Measurements from ENCODE around the gene APCDD1L.
"Not testable (repeated sequence)": the region's sequence is repeated elsewhere in the genome, so short reads cannot be mapped to it uniquely, and the experiment has no call there.

APCDD1L gene

DNA sequence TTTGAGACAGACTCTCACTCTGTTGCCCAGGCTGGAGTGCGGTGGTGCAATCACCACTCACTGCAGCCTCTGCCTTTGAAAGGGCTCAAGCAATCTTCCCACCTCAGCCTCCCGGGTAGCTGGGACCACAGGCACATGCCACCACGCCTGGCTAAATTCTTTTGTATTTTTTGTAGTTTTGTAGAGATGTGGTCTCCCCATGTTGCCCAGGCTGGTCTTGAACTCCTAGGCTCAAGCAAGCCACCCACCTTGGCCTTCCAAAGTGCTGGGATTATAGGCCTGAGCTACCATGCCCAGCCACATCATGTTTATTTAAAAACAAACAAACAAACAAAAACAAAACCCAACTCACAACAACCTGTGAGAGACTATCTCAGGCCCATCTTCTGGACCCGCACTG lies 29.7 kb upstream of the APCDD1L start:
- no peak for DNase-seq

DNA sequence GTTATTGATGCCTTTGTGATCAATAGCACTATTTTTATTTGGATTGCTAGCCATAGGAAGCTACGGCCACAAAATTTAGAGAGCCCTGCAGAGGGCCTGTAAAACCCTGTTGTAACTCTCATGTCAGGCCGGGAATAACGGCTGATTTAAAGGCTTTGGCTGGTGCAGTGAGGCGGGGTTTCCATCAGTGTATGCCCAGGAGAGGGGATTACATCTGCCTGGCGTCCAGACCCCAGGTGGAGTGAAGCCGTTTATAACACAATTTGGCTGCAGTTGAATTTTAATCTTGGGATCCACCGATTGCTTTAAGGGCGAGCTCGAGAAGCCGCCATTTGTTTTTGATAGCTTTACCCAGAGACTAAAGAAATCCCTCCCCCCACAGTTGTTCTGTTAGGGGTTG lies 29.1 kb upstream of the APCDD1L start:
- DNase-seq, result no peak

DNA sequence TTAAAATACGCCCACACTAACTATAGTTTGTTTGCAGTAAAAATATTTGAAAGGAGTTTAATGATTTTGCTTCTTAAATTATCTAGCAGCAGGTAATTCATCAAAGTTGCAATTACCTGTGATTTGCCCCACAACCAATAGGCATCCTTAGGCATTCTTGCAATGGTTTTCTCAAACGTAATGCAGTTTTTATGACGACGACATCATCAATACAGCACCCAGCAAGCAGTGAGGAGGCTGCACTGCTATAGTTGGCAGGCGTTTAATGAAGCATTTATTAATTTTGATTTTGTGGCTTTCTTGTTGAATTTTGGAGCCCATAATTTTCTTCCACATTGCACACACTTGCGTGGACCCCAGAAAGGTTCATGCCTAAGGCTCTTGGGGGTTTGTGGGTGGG lies 28.1 kb upstream of the APCDD1L start:
- DNase-seq, result no peak

GRCh38 chr20:58542411-58543095 lies 27.4 kb upstream of the APCDD1L start:
- DNase-seq, result peak; percentile 31

GRCh38 chr20:58542034-58542410 lies 26.8 kb upstream of the APCDD1L start:
- DNase-seq, result not testable (repeated sequence)

DNA sequence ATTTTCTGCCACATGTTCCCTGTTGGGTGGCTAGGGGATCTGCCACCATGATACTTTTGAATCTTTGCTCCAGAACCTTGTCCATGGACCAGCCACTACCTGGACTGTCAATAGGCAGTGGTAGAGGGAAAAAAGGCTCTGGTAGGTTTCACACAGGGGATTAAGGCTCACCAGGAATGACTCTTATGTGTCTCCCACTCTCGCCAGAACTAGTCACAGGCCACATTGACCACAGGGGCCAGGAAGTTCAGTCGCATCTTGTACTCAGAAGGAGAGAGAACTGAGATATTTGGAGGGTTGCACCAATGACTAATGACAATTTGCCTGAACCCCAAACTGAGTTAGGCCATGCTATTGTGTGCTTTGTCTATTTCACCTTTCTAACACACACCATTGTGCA lies 23.6 kb upstream of the APCDD1L start:
- no peak for DNase-seq

DNA sequence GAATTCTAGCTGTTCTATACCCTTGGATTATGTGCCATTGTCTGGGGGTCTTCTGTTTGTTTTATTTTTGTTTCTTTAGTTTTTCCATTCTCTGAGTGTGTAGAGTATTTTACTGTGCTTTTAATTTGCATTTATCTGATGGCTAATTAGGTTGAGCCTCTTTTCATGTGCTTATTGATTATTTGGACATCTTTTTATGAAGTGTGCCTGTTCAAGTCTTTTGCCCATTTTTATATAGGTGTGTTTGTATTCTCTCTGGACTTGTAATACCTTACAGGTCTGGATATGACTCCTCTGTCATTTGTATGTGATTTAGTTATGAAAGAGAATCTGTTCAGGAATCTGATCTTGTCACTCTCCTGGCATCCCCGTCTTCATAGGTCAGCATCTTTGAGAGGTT lies 22.6 kb upstream of the APCDD1L start:
- DNase-seq, result no peak

DNA sequence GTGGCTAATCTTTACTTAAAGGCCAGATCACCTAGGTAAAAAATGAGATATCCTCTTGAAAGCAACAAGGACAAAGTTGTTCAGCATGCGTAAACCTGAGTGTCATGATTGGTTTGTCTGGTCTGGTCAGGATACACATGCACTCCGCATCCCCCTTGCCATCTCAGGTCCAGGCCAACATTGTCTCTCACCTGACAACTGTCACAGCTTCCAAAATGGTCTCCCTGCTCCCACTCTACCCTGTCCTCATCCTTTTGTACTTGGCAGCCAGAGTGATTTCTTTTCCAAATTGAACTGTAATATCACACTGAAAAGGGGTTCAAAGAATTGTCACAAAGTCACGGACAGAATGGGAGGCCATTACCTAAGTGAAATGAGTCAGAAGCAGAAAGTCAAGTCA lies 21.1 kb upstream of the APCDD1L start:
- DNase-seq, result no peak

GRCh38 chr20:58531657-58532056 lies 16.5 kb upstream of the APCDD1L start:
- DNase-seq, result no peak

DNA sequence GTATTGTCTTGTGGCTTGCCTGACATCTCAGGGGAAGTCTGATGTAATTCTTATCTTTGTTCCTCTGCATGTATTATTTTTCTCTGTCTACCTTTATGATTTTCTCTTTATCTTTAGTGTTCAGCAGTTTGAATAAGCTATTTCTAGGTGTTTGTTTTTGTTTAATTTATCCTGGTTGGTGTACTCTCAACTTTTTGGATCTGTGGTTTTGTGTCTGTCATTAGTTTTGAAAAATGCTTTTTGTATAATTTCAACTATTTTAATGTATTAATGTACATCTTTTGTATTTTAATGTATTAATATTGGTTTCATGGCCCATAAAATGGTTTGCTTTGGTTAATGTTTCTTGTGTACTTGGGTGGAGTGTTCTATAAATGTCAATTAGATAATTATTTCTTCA lies 15.9 kb upstream of the APCDD1L start:
- DNase-seq, result no peak

- no peak for DNase-seq
These were observed 13.2 kb upstream of the APCDD1L start for GRCh38 chr20:58528412-58528811.

DNA sequence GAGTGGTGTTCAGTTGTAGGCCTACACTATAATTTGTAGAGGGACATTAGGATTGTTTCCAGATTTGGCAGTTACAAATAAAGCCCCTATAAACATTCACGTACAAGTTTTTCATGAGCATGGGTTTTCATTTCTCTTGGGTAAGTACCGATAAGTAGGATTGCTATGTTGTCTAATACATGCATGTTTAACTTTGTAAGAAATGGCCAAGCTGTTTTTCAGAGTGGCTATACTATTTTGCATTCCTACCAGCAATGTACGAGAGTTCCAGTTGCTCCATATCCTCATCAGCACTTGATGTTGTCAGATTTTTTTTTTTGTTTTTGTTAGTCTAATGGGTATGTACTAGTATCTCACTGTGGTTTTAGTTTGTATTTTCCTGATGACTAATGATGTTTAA lies 11.2 kb upstream of the APCDD1L start:
- DNase-seq, result no peak

DNA sequence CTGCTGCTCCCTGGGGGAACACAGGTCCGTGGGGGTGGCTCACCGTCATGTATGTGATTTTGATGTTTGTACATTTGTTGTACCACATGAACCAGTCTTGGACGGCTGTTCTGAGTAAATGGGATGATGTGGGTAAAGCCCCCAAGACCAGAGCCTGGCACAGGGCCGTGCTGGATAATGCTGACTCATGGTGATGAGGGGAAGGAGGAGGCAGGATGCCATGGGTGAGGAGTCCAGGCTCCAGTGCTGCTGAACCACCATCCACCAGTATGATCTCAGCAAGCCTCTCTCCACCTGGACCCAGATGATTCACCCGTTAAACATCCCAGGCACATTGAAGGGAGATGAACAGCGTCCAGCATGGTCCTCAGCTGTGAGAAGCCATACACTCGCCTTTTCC lies 9.6 kb upstream of the APCDD1L start:
- DNase-seq, result peak; percentile 54

GRCh38 chr20:58523971-58524315 lies 8.7 kb upstream of the APCDD1L start:
- DNase-seq, result no peak

DNA sequence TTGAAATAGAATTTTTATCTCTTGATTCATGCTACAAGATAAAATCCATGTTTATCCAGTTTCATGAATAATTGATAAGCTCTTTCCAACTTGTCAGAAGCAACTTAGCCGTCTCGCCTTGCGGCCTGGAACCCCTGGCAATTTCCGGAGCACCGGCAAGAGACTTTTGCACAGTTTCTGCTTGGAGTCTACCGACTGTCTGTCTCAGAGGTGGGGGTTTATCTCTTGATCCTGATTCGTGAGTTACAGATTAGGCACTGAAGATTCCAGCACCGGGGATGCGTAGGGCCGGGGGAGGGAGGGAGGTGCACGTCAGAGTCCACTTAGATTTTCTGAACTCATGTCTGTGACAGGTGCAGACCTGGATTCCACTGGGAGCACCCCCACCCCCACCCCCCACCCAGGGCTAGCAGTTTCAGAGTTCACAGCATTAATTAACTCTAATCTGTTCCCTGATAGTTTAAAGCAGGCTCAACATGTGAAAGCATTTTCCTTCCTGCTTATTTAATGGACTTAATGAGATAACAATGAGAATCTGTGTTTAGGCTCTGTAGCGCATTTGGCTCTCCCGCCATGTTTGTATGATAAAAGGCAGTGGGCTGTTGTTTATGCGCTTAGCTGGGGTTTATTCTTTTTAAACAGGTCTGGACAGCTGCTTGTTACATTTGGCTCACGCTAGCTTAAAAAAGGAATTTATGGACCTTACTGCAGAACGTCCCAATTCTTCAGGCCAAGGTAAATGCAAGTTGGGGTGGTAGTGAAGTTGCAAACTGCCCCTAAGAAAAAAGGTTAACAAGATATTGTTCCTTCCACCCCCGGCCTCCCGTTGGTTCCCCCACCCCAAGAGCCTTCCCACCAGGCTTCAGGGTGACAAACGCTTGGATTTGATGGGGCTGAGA lies 8.1 kb upstream of the APCDD1L start:
- DNase-seq, result no peak

- DNase-seq, result no peak
These were observed 7.5 kb upstream of the APCDD1L start for GRCh38 chr20:58522666-58523065.

GRCh38 chr20:58521763-58522162 lies 6.6 kb upstream of the APCDD1L start:
- DNase-seq, result no peak

DNA sequence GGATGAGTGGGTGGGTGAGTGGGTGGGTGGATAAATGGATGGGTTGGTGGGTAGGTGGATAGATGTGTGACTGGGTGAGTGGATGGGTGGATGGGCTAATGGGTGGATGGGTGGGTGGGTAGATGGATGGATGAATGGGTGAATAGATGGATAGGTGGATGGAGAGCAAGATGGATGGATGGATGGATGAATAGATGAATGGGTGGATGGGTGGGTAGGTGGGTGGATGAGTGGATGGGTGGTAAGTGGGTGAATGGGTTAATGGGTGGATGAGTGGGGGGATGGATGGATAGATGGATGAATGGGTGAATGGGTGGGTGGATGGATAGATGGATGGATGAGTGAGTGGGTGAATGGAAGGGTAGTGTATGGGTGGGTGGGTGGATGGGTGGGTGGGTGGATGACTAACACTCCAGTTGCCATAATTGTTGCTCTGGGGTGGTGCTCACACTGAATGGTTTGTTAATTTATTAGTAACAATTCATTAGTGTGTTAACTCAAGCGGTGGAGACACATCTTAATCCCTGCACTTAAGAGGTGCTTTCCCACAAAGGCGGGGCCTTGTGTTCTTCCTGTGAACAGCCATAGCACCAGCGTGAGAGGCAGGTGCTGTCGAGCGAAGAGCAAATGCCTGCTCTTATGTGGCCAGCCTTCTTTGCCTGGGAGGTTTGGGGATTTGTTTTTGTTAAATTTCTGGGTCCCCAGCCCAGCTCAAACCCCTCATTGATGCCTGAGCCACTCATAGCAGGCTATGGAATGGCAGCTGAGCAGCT lies 4.9 kb upstream of the APCDD1L start:
- DNase-seq, result no peak

DNA sequence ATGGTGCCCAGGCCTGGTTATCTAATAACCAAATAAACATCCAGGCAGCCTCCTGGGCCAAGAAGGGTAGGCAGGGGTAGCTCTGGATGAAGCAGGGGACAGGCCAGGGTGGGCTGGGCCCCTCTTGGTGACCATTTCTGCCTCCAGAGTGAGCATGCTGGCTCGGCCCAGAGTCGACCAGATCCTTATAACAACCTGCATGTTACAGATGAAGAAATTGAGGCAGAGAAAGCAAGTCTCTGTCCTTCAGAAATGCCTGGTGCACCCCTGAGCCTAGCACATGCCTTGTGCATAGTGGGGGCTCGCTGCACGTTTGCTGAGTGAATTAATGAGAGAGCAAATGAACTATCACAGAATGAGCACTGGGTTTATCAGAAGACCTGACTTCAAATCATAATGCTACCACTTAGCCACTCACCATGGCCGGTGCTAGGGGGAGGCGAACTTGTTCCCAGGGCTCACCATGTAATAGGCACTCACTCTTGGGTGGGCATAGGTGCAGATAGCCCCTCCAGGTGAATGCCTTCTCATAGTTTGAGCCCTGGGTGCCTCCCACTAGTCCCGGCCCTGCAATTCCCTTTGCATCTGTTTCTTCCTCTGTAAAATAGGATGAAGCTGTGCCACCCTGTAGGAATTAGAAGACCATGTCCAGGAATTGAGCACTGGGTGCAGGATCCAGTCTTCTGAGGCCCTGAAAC lies 3.8 kb upstream of the APCDD1L start:
- DNase-seq, result no peak

DNA sequence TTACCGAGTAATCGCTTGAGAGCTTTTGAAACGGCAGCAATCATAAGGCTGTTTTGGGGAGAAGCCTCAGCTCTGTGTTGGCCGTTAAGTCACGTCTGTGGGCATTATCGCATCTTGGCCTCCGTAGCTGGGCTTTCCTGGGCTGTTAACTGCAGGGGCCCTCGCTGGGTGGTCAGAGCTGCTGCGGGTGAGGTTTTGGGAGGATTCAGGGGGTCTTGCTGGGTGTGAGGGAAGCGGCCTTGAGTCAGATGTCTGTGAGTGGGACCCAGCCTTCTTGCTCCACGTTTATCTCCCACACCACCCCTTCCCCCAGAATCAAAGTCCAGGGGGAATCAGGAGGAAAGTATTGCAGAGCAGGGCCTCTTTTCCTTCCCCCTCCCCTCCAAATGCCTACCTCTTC lies 3.2 kb upstream of the APCDD1L start:
- no peak for DNase-seq

DNA sequence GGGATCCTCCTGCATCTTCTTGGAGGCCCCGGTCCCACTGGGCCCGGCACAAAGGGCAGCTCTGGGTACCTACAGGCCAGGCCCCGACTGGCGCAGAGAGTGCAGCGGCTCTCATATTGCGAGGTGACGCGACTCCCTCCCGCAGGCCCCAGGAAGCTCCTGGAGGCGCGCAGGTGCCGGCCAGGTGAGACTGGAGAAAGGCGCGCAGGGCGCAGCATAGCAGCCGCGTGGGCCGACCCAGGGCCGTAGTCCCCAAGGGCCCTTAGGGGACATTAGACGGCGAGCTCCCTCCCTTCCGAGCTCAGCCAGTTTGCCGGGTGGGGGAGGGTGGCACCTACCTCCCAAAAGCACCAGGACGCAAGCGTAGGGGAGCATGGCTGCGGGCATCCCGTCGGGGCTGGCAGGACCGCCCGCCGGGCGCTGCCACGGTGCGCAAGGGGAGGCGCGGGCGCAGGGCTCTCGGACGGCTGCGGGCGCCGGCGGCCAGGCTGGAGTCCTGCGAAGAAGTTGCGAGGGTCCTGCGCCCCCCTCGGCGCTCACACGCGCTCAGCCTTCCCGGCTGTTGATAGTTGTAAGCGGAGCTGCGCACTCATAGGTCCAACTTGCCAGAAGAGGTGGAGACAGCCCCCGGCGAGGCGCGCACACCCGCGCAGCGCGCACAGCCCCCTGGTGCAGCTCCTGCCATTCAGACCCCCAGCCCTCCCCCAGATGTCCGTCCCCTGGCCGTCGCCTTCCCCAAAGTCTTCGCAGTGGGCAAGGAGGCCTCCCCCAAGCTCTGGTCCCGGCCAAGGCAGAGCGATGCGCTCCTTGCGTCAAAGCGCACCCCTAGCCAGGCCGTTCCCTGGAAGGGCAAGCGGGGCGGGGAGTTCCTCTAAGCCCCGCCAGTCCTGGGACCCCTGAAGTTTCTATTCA lies 622 bp downstream of the APCDD1L start:
- no peak for DNase-seq
